Ishikawa (cell line): ENCODE measurements around the gene WDR5.

Experiments used
- CREB1 ChIP-seq: IDR thresholded peaks from 2 replicates; pipeline ENCODE4 v1.6.1; 2012; ENCODE audit warnings: low read depth
- EP300 ChIP-seq: IDR thresholded peaks from 2 replicates; pipeline ENCODE4 v1.6.1; 2012; ENCODE audit warnings: borderline replicate concordance
- FOXM1 ChIP-seq: IDR thresholded peaks from 2 replicates; pipeline ENCODE4 v1.6.1; 2012; ENCODE audit warnings: low read depth, borderline replicate concordance
- MAX ChIP-seq: IDR thresholded peaks from 2 replicates; pipeline ENCODE4 v1.6.1; 2012
- NFIC ChIP-seq: IDR thresholded peaks from 2 replicates; pipeline ENCODE4 v1.6.1; 2012
- REST ChIP-seq: IDR thresholded peaks from 2 replicates; pipeline ENCODE4 v1.6.1; 2012; ENCODE audit warnings: low read depth, mild to moderate bottlenecking
- TAF1 ChIP-seq: IDR thresholded peaks from 2 replicates; pipeline ENCODE4 v1.6.1; 2012; ENCODE audit warnings: low read depth, mild to moderate bottlenecking
- TCF12 ChIP-seq: IDR thresholded peaks from 2 replicates; pipeline ENCODE4 v1.6.1; 2012; ENCODE audit warnings: low read depth
- TEAD4 ChIP-seq: IDR thresholded peaks from 2 replicates; pipeline ENCODE4 v1.6.1; 2012
- YY1 ChIP-seq: IDR thresholded peaks from 2 replicates; pipeline ENCODE4 v1.6.1; 2012; ENCODE audit warnings: low read depth
- ZBTB7A ChIP-seq: IDR thresholded peaks from 2 replicates; pipeline ENCODE4 v1.6.1; 2012; ENCODE audit warnings: low read depth

Gene WDR5

GRCh38 chr9:134206311-134207300, 70.7 kb downstream of the WDR5 start:
- TF ChIP-seq TEAD4 (no peak), ZBTB7A (no peak), EP300 (no peak)

GRCh38 chr9:134208310-134208841, 72.5 kb downstream of the WDR5 start:
- TF ChIP-seq EP300: no peak
- TF ChIP-seq TCF12: no peak

GRCh38 chr9:134208981-134209725, 73.3 kb downstream of the WDR5 start:
- TF ChIP-seq YY1 (no peak), EP300 (no peak), REST (no peak), NFIC (no peak), TEAD4 (no peak), ZBTB7A (no peak), MAX (no peak), TAF1 (no peak), CREB1 (no peak), FOXM1 (no peak)
